ENCODE results near the gene ELSPBP1.
"Not testable (repeated sequence)": the region's sequence is repeated elsewhere in the genome, so short reads cannot be mapped to it uniquely, and the experiment has no call there.

Gene ELSPBP1

GRCh38 chr19:47994209-47994802 is at the start of gene ELSPBP1:
Gene ELSPBP1 (plus strand): TSS chr19:47994632. CDS start chr19:48008668, 14,036 bp downstream.
- DNase-seq (ENCODE audit: low read depth): no peak

GRCh38 chr19:47949852-47950521 is 44.4 kb upstream of the ELSPBP1 start:
- not testable (repeated sequence) for DNase-seq (ENCODE audit: low read depth)

GRCh38 chr19:47952132-47952531 is 42.3 kb upstream of the ELSPBP1 start:
- DNase-seq (ENCODE audit: low read depth): not testable (repeated sequence)

- DNase-seq (ENCODE audit: low read depth): not testable (repeated sequence)
These were observed 38.5 kb upstream of the ELSPBP1 start for GRCh38 chr19:47955936-47956335.

- DNase-seq (ENCODE audit: low read depth): no peak
These were observed 20.9 kb upstream of the ELSPBP1 start for GRCh38 chr19:47973529-47973928.

GRCh38 chr19:47991191-47991808 is 3.1 kb upstream of the ELSPBP1 start:
- no peak for DNase-seq (ENCODE audit: low read depth)

GRCh38 chr19:47992070-47992469 is 2.4 kb upstream of the ELSPBP1 start, which contains the start of gene BSPH1:
Gene BSPH1 (minus strand): TSS chr19:47992170. CDS start chr19:47992081, 89 bp downstream.
- no peak for DNase-seq (ENCODE audit: low read depth)

- DNase-seq (ENCODE audit: low read depth): no peak
These were observed 1.8 kb downstream of the ELSPBP1 start for GRCh38 chr19:47996230-47996727.

- DNase-seq (ENCODE audit: low read depth): no peak
These were observed 4.4 kb downstream of the ELSPBP1 start for GRCh38 chr19:47998800-47999199.

GRCh38 chr19:48000846-48001245 is 6.4 kb downstream of the ELSPBP1 start:
- no peak for DNase-seq (ENCODE audit: low read depth)

GRCh38 chr19:48004236-48004635 is 9.8 kb downstream of the ELSPBP1 start:
- no peak for DNase-seq (ENCODE audit: low read depth)

GRCh38 chr19:48006762-48007161 is 12.3 kb downstream of the ELSPBP1 start:
- DNase-seq (ENCODE audit: low read depth): no peak

- no peak for DNase-seq (ENCODE audit: low read depth)
These were observed 16.7 kb downstream of the ELSPBP1 start for GRCh38 chr19:48010932-48011758.

- no peak for DNase-seq (ENCODE audit: low read depth)
These were observed 26.3 kb downstream of the ELSPBP1 start for GRCh38 chr19:48020686-48021085.

GRCh38 chr19:48023011-48023410 is 28.6 kb downstream of the ELSPBP1 start:
- DNase-seq (ENCODE audit: low read depth): no peak

GRCh38 chr19:48023518-48023917 is 29.1 kb downstream of the ELSPBP1 start:
- no peak for DNase-seq (ENCODE audit: low read depth)

- DNase-seq (ENCODE audit: low read depth): no peak
These were observed 31.0 kb downstream of the ELSPBP1 start for GRCh38 chr19:48025480-48025879.

- DNase-seq (ENCODE audit: low read depth): no peak
These were observed 35.0 kb downstream of the ELSPBP1 start for GRCh38 chr19:48029431-48029830.

- DNase-seq (ENCODE audit: low read depth): no peak
These were observed 35.6 kb downstream of the ELSPBP1 start for GRCh38 chr19:48030073-48030472.

- DNase-seq (ENCODE audit: low read depth): no peak
These were observed 39.2 kb downstream of the ELSPBP1 start for GRCh38 chr19:48033604-48034003.

- no peak for DNase-seq (ENCODE audit: low read depth)
These were observed 42.3 kb downstream of the ELSPBP1 start for GRCh38 chr19:48036765-48037164.
